H1 (cell line): ENCODE results near the gene YBX1. TPM values are rescaled to one million over a fixed set of nuclear protein-coding genes. Genes with fewer than 3 reads are reported as not detected.

Experiments used
- polyA plus RNA-seq, 7 experiments: library from polyadenylated mRNA; depleted of rRNA in 3 of 7; stranded (reverse) in 5 of 7; unstranded in 2 of 7; fragments of >200 nt in 5 of 7; fragments of 200-250 nt in 2 of 7; gene quantifications; 1 replicate in 5 of 7; 2 replicates in 1 of 7; 4 replicates in 1 of 7; pipeline versions ENCODE4 v1.2.1 to v1.2.3, GENCODE V29; 2011 to 2013; ENCODE audit warnings: missing spikeins in 2 of 7, mixed read lengths in 2 of 7
- total RNA-seq: library from RNA; stranded (reverse); fragmentation: NEBNext Ultra II Directional; extraction: Animal tissue kit (Norgen Biotek cat#: 25700); gene quantifications from 2 replicates; pipeline ENCODE4 v1.2.1, GENCODE V29; 2021

The YBX1 gene
- total and polyA plus RNA-seq, 2 of the 8 experiments (the other 6 are each of a cell fraction or from before 2014, with no cell fraction given) = 438 to 1,219 TPM

Other genes with a start within 250 kb of the YBX1 start
- not detected in 2 replicates for gene ZMYND12, start 226.4 kb upstream of the YBX1 start, total RNA-seq
- gene ZMYND12, start 226.4 kb upstream of the YBX1 start, polyA plus RNA-seq (2011; rRNA removed) = 0.38 and 0.62 TPM in 2 replicates
- 23.6 and 24.5 TPM in 2 replicates for gene PPCS, start 225.9 kb upstream of the YBX1 start, total RNA-seq
- 35.3 and 61.5 TPM in 2 replicates for gene PPCS, start 225.9 kb upstream of the YBX1 start, polyA plus RNA-seq (2011; rRNA removed)
- 0.98 and 1.8 TPM in 2 replicates for gene CCDC30, start 219.1 kb upstream of the YBX1 start, total RNA-seq
- 0.38 and 0.60 TPM in 2 replicates for gene CCDC30, start 219.1 kb upstream of the YBX1 start, polyA plus RNA-seq (2011; rRNA removed)
- gene PPIH, start 24.0 kb upstream of the YBX1 start, total RNA-seq = 72.8 and 78.1 TPM in 2 replicates
- gene PPIH, start 24.0 kb upstream of the YBX1 start, polyA plus RNA-seq (2011; rRNA removed) = 62.2 and 91.5 TPM in 2 replicates
- gene CLDN19, start 57.8 kb downstream of the YBX1 start, total RNA-seq = 9.7 and 12.1 TPM in 2 replicates
- 17.2 and 27.8 TPM in 2 replicates for gene CLDN19, start 57.8 kb downstream of the YBX1 start, polyA plus RNA-seq (2011; rRNA removed)
- gene P3H1, start 84.6 kb downstream of the YBX1 start, total RNA-seq = 58.4 and 60.4 TPM in 2 replicates
- gene P3H1, start 84.6 kb downstream of the YBX1 start, polyA plus RNA-seq (2011; rRNA removed) = 87.5 and 90.7 TPM in 2 replicates
- gene C1orf50, start 84.8 kb downstream of the YBX1 start, total RNA-seq = 6.9 and 7.1 TPM in 2 replicates
- 2.1 and 3.2 TPM in 2 replicates for gene C1orf50, start 84.8 kb downstream of the YBX1 start, polyA plus RNA-seq (2011; rRNA removed)
- gene TMEM269, start 102.6 kb downstream of the YBX1 start, total RNA-seq = 0.35 and 0.61 TPM in 2 replicates
- gene TMEM269, start 102.6 kb downstream of the YBX1 start, polyA plus RNA-seq (2011; rRNA removed) = 0.14 TPM in 2 replicates
- 3.9 and 5.0 TPM in 2 replicates for gene ERMAP, start 134.7 kb downstream of the YBX1 start, total RNA-seq
- 2.2 and 2.5 TPM in 2 replicates for gene ERMAP, start 134.7 kb downstream of the YBX1 start, polyA plus RNA-seq (2011; rRNA removed)
- gene SVBP, start 135.0 kb downstream of the YBX1 start, total RNA-seq = 30.2 and 34.2 TPM in 2 replicates
- gene SVBP, start 135.0 kb downstream of the YBX1 start, polyA plus RNA-seq (2011; rRNA removed) = 16.3 and 29.7 TPM in 2 replicates
- gene ZNF691, start 164.2 kb downstream of the YBX1 start, total RNA-seq = 18.6 and 19.5 TPM in 2 replicates
- gene ZNF691, start 164.2 kb downstream of the YBX1 start, polyA plus RNA-seq (2011; rRNA removed) = 19.0 and 19.5 TPM in 2 replicates